Hepatocyte (in vitro differentiated cells): Measurements from ENCODE around the gene MYLK2.

Source experiments
- CTCF ChIP-seq: fragments of 200-600 bp; sonication (generic); IDR thresholded peaks from 2 replicates; pipeline ENCODE4 v1.5.1; 2016; ENCODE audit warnings: antibody characterized with exemption, mild to moderate bottlenecking; ENCODE audit not compliant: poor library complexity
- EZH2 ChIP-seq: fragments of 200-600 bp; sonication (generic); IDR thresholded peaks from 2 replicates; pipeline ENCODE4 v1.6.1; 2016; ENCODE audit warnings: antibody characterized with exemption, mild to moderate bottlenecking, borderline replicate concordance

DNA sequence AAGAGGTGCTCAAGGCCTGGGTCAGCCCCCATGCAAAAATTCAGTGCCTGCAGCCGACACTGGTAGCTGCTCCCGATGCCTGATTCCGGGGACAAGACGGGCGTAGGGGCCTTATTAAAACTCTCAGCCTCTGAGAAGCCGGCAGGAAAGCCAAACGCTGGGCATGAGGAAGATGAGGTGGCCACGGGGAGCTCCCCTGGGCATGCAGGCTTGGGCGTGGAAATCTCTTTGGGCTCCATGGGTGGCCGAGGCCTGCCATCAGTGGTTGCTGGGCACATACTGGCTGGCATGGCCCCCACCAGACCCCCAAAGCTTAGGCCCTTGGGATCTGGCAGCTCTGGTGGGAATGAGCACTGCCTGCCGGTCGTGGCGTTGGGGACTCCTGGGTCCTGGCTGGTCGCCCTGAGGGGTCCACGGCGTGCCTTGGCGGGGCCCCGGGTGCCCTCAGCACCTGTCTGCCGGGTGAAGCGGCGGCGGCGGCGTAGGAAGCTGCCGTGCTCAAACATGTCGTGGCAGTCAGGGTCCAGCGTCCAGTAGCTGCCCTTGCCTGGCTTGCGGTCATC, 25.7 kb downstream of the MYLK2 start:
- TF ChIP-seq CTCF (no peak), EZH2 (no peak)
